ENCODE results near the gene GPR137. TPM values are rescaled to one million over a fixed set of nuclear protein-coding genes. Genes with fewer than 3 reads are reported as not detected.
A peak's percentile ranks its signal among the peaks of the same experiment; 100 is the strongest.

GPR137 gene
- total RNA-seq, 2 experiments from 2014 or later: 24.6 to 32.2 TPM

GRCh38 chr11:64251016-64251752 lies 34.5 kb upstream of the GPR137 start, which contains the start of gene PLCB3:
TSS of gene PLCB3 (plus strand) at chr11:64251530. CDS start at chr11:64251650, 120 bp downstream.
- Mint-ChIP-seq H3K4me3 (peak within 1 kb of the TSS; percentile 82), H3K9me3 (no peaks in the 10 kb centered on the region), H3K4me1 (peaks cover 25% of the 10 kb centered on the region), H3K27me3 (no peaks in the 10 kb centered on the region), H3K27ac (peak within 1 kb of the TSS; percentile 62), H3K36me3 (ENCODE audit: low read depth) (no peaks in the 10 kb centered on the region)
- DNase-seq: peak; percentile 62
- ChIA-PET CTCF (interaction anchor here (0.6 to 11.3 kb wide), 18 partner anchors 8 to 106 kb away, joined by 3 to 162 read pairs (median 7); partner anchors contain the start of genes BAD, CATSPERZ, FKBP2 and PRDX5), POLR2A (interaction anchor here (0.6 kb wide), 1 partner anchor 35 kb away, joined by 3 read pairs; the partner anchor contains the start of gene GPR137)

- no peak for DNase-seq
- ChIA-PET CTCF (interaction anchor here (1.0 to 11.3 kb wide), 13 partner anchors 9 to 105 kb away, joined by 3 to 162 read pairs (median 8); partner anchors contain the start of genes BAD, CATSPERZ, FKBP2 and PRDX5), POLR2A (no interaction called here)
- Mint-ChIP-seq H3K36me3 (ENCODE audit: low read depth) (no peaks in the 10 kb centered on the region), H3K4me1 (peaks cover 25% of the 10 kb centered on the region), H3K4me3 (peak overlapping the region; percentile 82), H3K27me3 (no peaks in the 10 kb centered on the region), H3K27ac (peak overlapping the region; percentile 62), H3K9me3 (no peaks in the 10 kb centered on the region)
Observed at GRCh38 chr11:64251753-64252002, 34.0 kb upstream of the GPR137 start.

- ChIA-PET POLR2A (no interaction called here), CTCF (interaction anchor here (0.6 to 11.3 kb wide), 13 partner anchors 9 to 1861 kb away, joined by 3 to 162 read pairs (median 7); partner anchors contain the start of genes CATSPERZ, FKBP2, PRDX5 and TRMT112)
- no peaks in the 10 kb centered on the region for H3K9me3 Mint-ChIP-seq
- DNase-seq: no peak
- peak overlapping the region; percentile 62 for H3K27ac Mint-ChIP-seq
- H3K27me3 Mint-ChIP-seq: no peaks in the 10 kb centered on the region
- peaks cover 21% of the 10 kb centered on the region for H3K4me1 Mint-ChIP-seq
- no peaks in the 10 kb centered on the region for H3K36me3 Mint-ChIP-seq (ENCODE audit: low read depth)
- peak overlapping the region; percentile 82 for H3K4me3 Mint-ChIP-seq
Observed at GRCh38 chr11:64252003-64252872, 33.4 kb upstream of the GPR137 start.

GRCh38 chr11:64253043-64253442 lies 32.6 kb upstream of the GPR137 start:
- Mint-ChIP-seq H3K27me3 (no peaks in the 10 kb centered on the region), H3K36me3 (ENCODE audit: low read depth) (no peaks in the 10 kb centered on the region), H3K4me1 (peaks cover 17% of the 10 kb centered on the region), H3K9me3 (no peaks in the 10 kb centered on the region), H3K4me3 (peak overlapping the region; percentile 3), H3K27ac (no peak overlapping the region)
- DNase-seq: no peak
- ChIA-PET POLR2A (no interaction called here), CTCF (interaction anchor here (1.0 to 11.3 kb wide), 6 partner anchors 10 to 46 kb away, joined by 3 to 162 read pairs (median 12); partner anchors contain the start of gene FERMT3)

- DNase-seq: no peak
- Mint-ChIP-seq H3K4me3 (peak overlapping the region; percentile 3), H3K4me1 (peaks cover 16% of the 10 kb centered on the region), H3K27ac (no peak overlapping the region), H3K9me3 (no peaks in the 10 kb centered on the region), H3K36me3 (ENCODE audit: low read depth) (no peaks in the 10 kb centered on the region), H3K27me3 (no peaks in the 10 kb centered on the region)
- CTCF ChIA-PET: interaction anchor here (0.6 to 3.5 kb wide), 6 partner anchors 10 to 47 kb away, joined by 3 to 12 read pairs (median 3); partner anchors contain the start of genes FERMT3, NUDT22 and TRPT1
- POLR2A ChIA-PET: interaction anchor here (0.7 kb wide), 1 partner anchor 30 kb away, joined by 3 read pairs; no protein-coding TSS in a partner anchor
Observed at GRCh38 chr11:64253481-64253880, 32.2 kb upstream of the GPR137 start.

GRCh38 chr11:64254326-64254725 lies 31.3 kb upstream of the GPR137 start:
- CTCF ChIA-PET: interaction anchor here (0.9 to 3.5 kb wide), 5 partner anchors 10 to 50 kb away, joined by 3 to 12 read pairs (median 4); partner anchors contain the start of genes FERMT3, NUDT22 and TRPT1

GRCh38 chr11:64255135-64256128 lies 30.2 kb upstream of the GPR137 start:
- H3K4me3 Mint-ChIP-seq: no peak overlapping the region
- H3K36me3 Mint-ChIP-seq (ENCODE audit: low read depth): peaks cover 10% of the 10 kb centered on the region
- H3K27me3 Mint-ChIP-seq: no peaks in the 10 kb centered on the region
- no peaks in the 10 kb centered on the region for H3K9me3 Mint-ChIP-seq
- ChIA-PET POLR2A (no interaction called here), CTCF (interaction anchor here (0.9 to 3.5 kb wide), 8 partner anchors 9 to 52 kb away, joined by 3 to 14 read pairs (median 4); partner anchors contain the start of gene FKBP2)
- H3K4me1 Mint-ChIP-seq: peaks cover 17% of the 10 kb centered on the region
- H3K27ac Mint-ChIP-seq: no peak overlapping the region
- DNase-seq: no peak

More at GRCh38 chr11:64254326-64254725, 31.3 kb upstream of the GPR137 start:
- Mint-ChIP-seq H3K27ac (no peak overlapping the region), H3K4me3 (no peak overlapping the region), H3K4me1 (peaks cover 15% of the 10 kb centered on the region), H3K27me3 (no peaks in the 10 kb centered on the region), H3K9me3 (no peaks in the 10 kb centered on the region), H3K36me3 (ENCODE audit: low read depth) (peaks cover 2% of the 10 kb centered on the region)
- no peak for DNase-seq
- POLR2A ChIA-PET: no interaction called here

- DNase-seq: no peak
- H3K36me3 Mint-ChIP-seq (ENCODE audit: low read depth): peaks cover 10% of the 10 kb centered on the region
- H3K27ac Mint-ChIP-seq: no peak overlapping the region
- no peaks in the 10 kb centered on the region for H3K9me3 Mint-ChIP-seq
- H3K4me3 Mint-ChIP-seq: no peak overlapping the region
- H3K27me3 Mint-ChIP-seq: no peaks in the 10 kb centered on the region
- CTCF ChIA-PET: interaction anchor here (1.4 to 3.5 kb wide), 5 partner anchors 8 to 52 kb away, joined by 3 to 14 read pairs (median 4); partner anchors contain the start of gene FKBP2
- peaks cover 15% of the 10 kb centered on the region for H3K4me1 Mint-ChIP-seq
- POLR2A ChIA-PET: no interaction called here
Observed at GRCh38 chr11:64256300-64256699, 29.3 kb upstream of the GPR137 start.

- H3K27ac Mint-ChIP-seq: no peak overlapping the region
- no peak overlapping the region for H3K4me3 Mint-ChIP-seq
- H3K9me3 Mint-ChIP-seq: no peaks in the 10 kb centered on the region
- DNase-seq: no peak
- H3K4me1 Mint-ChIP-seq: peaks cover 8% of the 10 kb centered on the region
- POLR2A ChIA-PET: no interaction called here
- H3K27me3 Mint-ChIP-seq: no peaks in the 10 kb centered on the region
- CTCF ChIA-PET: interaction anchor here (1.0 to 1.3 kb wide), 2 partner anchors 12 to 59 kb away, joined by 3 to 4 read pairs; partner anchors contain the start of genes PPP1R14B and PRDX5
- H3K36me3 Mint-ChIP-seq (ENCODE audit: low read depth): peaks cover 12% of the 10 kb centered on the region
Observed at GRCh38 chr11:64258356-64258755, 27.3 kb upstream of the GPR137 start.

GRCh38 chr11:64258946-64259532 lies 26.6 kb upstream of the GPR137 start:
- peaks cover 12% of the 10 kb centered on the region for H3K36me3 Mint-ChIP-seq (ENCODE audit: low read depth)
- no peaks in the 10 kb centered on the region for H3K9me3 Mint-ChIP-seq
- H3K4me1 Mint-ChIP-seq: peaks cover 8% of the 10 kb centered on the region
- ChIA-PET CTCF (interaction anchor here (1.0 to 1.5 kb wide), 3 partner anchors 13 to 59 kb away, joined by 3 to 4 read pairs (median 3); partner anchors contain the start of gene PRDX5), POLR2A (no interaction called here)
- no peak overlapping the region for H3K4me3 Mint-ChIP-seq
- H3K27me3 Mint-ChIP-seq: no peaks in the 10 kb centered on the region
- DNase-seq: no peak
- no peak overlapping the region for H3K27ac Mint-ChIP-seq

- no peaks in the 10 kb centered on the region for H3K27me3 Mint-ChIP-seq
- DNase-seq: no peak
- no peaks in the 10 kb centered on the region for H3K9me3 Mint-ChIP-seq
- ChIA-PET CTCF (interaction anchor here (1.0 to 1.5 kb wide), 2 partner anchors 12 to 52 kb away, joined by 3 to 4 read pairs; no protein-coding TSS in a partner anchor), POLR2A (no interaction called here)
- H3K27ac Mint-ChIP-seq: no peak overlapping the region
- H3K4me3 Mint-ChIP-seq: no peak overlapping the region
- peaks cover 12% of the 10 kb centered on the region for H3K36me3 Mint-ChIP-seq (ENCODE audit: low read depth)
- peaks cover 8% of the 10 kb centered on the region for H3K4me1 Mint-ChIP-seq
Observed at GRCh38 chr11:64259533-64260067, 26.0 kb upstream of the GPR137 start.

Data from activated CD4-positive, alpha-beta T cell treated with anti-CD3 and anti-CD28 coated beads, Interleukin-2, amount 10 ng/mL, durations not matched to agents 7 days and 5 days (primary cell).